Activated naive CD4-positive, alpha-beta T cell treated with anti-CD3 and anti-CD28 coated beads, Interleukin-2, amount 50 U/mL, for 72 hours (primary cell): ENCODE data around the gene TRMT61A. TPM values are rescaled to one million over a fixed set of nuclear protein-coding genes. Genes with fewer than 3 reads are reported as not detected.

Experiments used
- total RNA-seq, 2 donors: library from RNA; stranded (reverse); gene quantifications; one replicate each; pipeline ENCODE4 v1.2.3, GENCODE V29; 2022

TRMT61A gene
- total RNA-seq, 2 donors from 2014 or later = 5.6 to 9.2 TPM

Other genes starting within 250 kb of the TRMT61A start
- gene EIF5, start 195.0 kb upstream of the TRMT61A start, total RNA-seq = 100 to 1,000 TPM; 154 to 243 TPM
- 10 to 100 TPM; 67.0 to 91.4 TPM for gene MARK3, start 143.8 kb upstream of the TRMT61A start, total RNA-seq
- 1 to 10 TPM; 2.6 to 9.4 TPM for gene CKB, start 6.4 kb upstream of the TRMT61A start, total RNA-seq
- gene BAG5, start 33.5 kb downstream of the TRMT61A start, total RNA-seq = 10 to 100 TPM; 15.6 to 24.1 TPM
- 10 to 100 TPM; 14.1 to 39.9 TPM for gene COA8, start 33.8 kb downstream of the TRMT61A start, total RNA-seq
- gene KLC1, start 100.0 kb downstream of the TRMT61A start, total RNA-seq = 100 to 1,000 TPM; 114 to 137 TPM
- 10 to 100 TPM; 45.8 to 46.4 TPM for gene XRCC3, start 186.3 kb downstream of the TRMT61A start, total RNA-seq
- gene ZFYVE21, start 186.6 kb downstream of the TRMT61A start, total RNA-seq = 10 to 100 TPM; 15.3 to 16.4 TPM